Measurements from ENCODE around the gene SLA2. TPM values are rescaled to one million over a fixed set of nuclear protein-coding genes. Genes with fewer than 3 reads are reported as not detected.
"Not testable (repeated sequence)": the region's sequence is repeated elsewhere in the genome, so short reads cannot be mapped to it uniquely, and the experiment has no call there.

Gene SLA2
- 0.13 TPM for polyA plus RNA-seq (ENCODE audit: insufficient read length)

- DNase-seq = no peak
Observed at GRCh38 chr20:36645998-36646397, at the start of gene SLA2. SLA2 (minus strand) TSS chr20:36646196; CDS start chr20:36641335, 4,861 bp downstream.

- not testable (repeated sequence) for DNase-seq
Observed at GRCh38 chr20:36695467-36695866, 49.5 kb upstream of the SLA2 start.

- DNase-seq = no peak
Observed at GRCh38 chr20:36688630-36689029, 42.6 kb upstream of the SLA2 start.

- DNase-seq = no peak
Observed at GRCh38 chr20:36687850-36688249, 41.9 kb upstream of the SLA2 start.

DNA sequence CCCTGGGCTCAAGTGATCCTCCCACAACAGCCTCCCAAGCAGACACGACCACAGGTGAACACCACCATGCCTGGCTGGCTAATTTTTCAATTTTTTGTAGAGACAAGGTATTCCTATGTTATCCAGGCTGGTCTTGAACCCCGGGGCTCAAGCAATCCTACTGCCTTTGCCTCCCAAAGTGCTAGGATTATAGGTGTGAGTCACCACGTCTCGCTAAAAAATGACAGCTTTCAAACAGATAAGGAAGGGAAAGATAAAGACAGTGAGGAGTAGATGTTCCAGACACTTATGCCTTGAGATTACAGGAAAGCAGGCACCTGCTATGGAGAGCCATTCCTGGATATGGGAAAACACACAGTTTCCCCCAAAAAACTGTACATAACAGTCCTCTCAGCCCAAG, 40.9 kb upstream of the SLA2 start:
- DNase-seq = no peak

- no peak for DNase-seq
Observed at GRCh38 chr20:36686504-36686903, 40.5 kb upstream of the SLA2 start.

- DNase-seq = no peak
Observed at GRCh38 chr20:36684747-36685146, 38.8 kb upstream of the SLA2 start.

DNA sequence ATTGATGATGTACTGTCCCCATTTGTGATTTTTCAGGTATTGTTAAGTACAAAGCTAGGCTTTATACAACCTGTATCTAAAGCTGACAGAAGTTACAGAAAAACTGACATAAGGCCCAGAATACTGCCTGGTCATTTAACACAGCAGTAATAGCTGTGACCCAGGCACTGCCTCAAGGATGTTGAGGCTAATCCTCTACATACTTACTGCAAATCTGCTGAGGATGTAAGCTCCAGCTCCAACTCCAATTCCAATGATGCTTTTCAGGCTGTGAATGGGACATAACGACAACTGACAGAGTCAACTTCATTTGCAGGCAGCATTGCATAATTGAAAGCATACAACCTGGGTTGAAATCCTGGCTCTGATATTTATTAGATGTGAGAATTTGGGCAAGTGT, 36.3 kb upstream of the SLA2 start:
- DNase-seq = no peak

GRCh38 chr20:36677422-36677771, 31.4 kb upstream of the SLA2 start:
- no peak for DNase-seq

- no peak for DNase-seq
Observed at GRCh38 chr20:36676701-36677421, 30.9 kb upstream of the SLA2 start.

GRCh38 chr20:36675545-36675944, 29.5 kb upstream of the SLA2 start:
- DNase-seq = not testable (repeated sequence)

- no peak for DNase-seq
Observed at GRCh38 chr20:36672991-36673390, 27.0 kb upstream of the SLA2 start.

DNA sequence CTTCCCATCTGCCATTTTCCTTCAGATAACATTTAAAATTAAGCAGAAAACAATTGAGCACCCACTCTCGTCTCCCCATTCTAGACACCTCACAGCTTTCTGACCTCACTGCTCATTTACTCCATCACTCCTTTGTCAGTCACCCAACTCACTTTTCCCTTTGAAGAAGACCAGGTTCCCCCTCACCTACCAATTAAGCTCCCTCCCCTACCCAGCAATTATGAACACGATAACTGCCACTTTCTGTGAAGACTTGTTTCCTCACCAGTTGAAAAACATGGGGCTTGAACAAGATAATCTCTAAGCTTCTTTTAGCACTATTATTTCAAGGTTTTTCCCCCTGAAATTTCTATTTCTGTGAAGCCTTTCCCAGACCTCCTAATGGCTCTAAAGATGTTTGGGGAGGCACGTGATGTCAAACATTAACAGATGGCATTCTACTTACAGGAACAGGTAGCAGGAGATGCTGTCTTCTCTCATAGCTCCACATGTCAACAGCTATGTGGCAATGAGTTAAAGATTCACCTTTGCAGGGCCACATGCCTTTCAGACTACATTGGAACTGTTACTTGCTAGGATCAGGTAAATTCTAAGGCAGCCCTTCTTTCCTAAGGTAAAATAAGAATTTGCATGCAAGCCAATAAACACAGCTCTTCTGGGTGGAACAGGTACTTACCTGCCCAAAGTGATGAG, 24.8 kb upstream of the SLA2 start:
- DNase-seq = no peak

DNA sequence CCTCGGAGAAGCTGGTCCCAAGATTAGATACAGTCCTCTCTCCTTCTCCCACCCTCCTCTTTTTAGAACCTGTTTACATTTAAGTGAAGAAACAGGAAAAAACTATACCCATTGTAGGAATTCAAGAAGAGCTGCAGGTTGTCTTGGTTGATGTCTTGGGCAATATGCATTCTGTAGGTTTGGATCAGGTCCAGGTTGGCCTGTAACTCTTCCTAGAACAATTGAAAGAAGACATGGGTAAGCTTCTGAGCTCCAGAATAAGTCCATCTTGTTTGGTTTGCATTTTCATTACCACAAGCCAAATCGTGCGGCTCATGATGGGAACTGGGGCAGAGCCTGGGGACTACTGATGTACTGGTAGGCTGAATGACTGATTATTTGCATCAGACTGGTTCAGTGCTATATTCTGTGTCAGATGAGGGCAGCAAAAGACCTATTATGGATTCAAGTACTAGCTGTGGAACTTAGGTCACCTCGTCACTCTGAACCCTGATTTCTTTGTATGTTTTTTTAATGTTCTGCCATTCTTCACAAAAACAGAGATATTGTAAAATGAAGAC, 20.3 kb upstream of the SLA2 start:
- DNase-seq = no peak

DNA sequence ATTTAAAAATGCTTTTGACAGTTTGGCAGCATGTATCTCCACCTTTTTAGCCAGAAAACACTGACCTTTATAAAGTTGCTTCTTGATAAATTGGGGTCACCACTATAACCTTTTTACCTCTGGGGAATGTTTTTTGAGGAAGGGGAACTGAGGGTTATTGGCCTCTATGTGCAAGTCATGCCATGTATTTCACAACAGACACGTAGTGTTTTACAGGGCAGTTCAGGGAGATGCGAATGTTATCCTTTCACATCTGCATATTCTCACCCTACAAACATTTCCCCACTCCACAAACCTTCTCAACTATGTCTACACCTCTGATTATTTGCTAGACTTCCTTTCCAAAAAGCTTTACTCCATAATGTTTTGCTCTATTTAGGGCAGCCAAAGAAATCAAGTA, 17.0 kb upstream of the SLA2 start:
- no peak for DNase-seq

GRCh38 chr20:36658300-36658699, 12.3 kb upstream of the SLA2 start:
- no peak for DNase-seq

- DNase-seq = no peak
Observed at GRCh38 chr20:36656733-36657132, 10.7 kb upstream of the SLA2 start.

GRCh38 chr20:36655004-36655403, 9.0 kb upstream of the SLA2 start:
- no peak for DNase-seq

DNA sequence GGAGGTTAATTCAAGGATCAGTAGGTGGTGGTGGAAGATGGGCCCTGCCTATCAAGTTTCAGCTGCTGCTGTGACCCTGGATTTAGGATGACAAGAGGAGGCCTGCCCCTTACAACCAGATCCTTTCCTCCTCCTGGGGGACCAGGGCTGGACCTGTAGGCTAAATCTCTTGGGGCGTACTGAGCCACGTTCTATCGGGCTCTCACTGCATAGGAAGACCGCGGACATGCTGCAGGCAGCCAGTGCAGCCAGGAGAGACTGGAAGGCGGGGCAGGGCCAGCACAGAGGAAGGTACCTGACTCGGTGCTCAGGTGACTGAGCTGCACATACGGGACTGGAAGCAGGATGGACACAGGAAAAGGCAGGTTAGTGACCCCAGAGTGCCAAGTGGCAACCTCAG, 8.5 kb upstream of the SLA2 start:
- no peak for DNase-seq

DNA sequence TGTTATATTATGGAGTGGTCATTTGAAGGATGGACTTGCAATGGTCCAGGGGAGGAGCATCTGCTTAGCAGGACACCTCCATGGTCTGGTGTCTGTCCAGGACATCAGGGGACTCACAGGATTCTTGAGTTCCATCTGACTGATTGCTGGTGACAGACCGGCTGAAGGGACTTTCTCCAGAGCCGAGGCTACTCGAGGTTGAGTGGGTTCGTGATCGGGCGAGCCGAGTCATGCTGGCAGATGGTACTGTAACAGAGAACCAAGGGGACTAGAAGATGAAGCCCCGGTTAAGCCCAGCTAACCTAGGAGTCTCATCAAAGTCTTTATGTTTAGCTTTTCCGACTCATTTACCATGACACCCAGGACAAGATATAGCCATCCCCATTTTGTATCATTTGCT, 7.5 kb upstream of the SLA2 start:
- no peak for DNase-seq

- no peak for DNase-seq
Observed at GRCh38 chr20:36647196-36648121, 1.5 kb upstream of the SLA2 start.

DNA sequence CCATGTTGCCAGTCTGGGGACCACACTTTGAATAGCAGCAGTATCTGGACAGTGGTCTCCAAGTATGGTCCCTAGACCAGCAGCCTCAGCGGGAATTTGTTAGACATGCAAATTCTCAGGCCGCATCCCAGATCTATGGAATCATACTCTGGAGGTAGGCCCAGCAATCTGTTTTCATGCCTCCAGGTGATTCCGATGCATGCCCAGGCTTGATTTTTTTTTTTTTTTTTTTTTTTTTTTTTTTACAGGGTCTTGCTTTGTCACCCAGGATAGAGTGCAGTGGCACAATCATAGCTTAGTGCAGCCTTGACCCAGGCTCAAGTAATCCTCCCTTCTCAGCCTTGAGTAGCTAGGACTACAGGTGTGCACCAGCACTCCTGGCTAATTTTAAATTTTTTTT, 682 bp upstream of the SLA2 start:
- DNase-seq = no peak

GRCh38 chr20:36645353-36645752, 643 bp downstream of the SLA2 start:
- no peak for DNase-seq

Data from hindlimb muscle (tissue), 1 donor.